ENCODE data around the gene GP1BB.
A peak's percentile ranks its signal among the peaks of the same experiment; 100 is the strongest.

Gene GP1BB

GRCh38 chr22:19766511-19767426 is 43.4 kb downstream of the GP1BB start:
- DNase-seq (ENCODE audit: low read depth in 2 of 2) = peak in 1 of 2 donors; percentile 20

- DNase-seq (ENCODE audit: low read depth in 2 of 2) = no peak
Observed at GRCh38 chr22:19767427-19768341, 44.3 kb downstream of the GP1BB start.

DNA sequence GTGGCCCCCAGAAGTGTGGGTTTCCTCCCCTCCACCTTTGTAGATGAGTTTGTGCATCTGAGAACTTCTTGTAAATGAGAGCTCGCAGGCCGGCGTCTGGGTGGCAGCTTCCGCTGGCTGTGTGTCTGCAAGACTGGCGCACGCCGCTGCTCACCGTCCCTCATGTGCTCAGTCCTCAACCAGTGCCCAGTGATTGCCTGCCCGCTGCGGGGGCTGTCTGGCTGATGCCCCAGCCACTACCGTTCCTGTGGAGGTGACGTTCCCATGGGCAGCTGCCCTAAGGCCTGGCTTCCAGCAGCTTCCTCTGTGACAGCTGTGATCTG is 46.0 kb downstream of the GP1BB start:
- DNase-seq (ENCODE audit: low read depth in 2 of 2) = no peak

DNA sequence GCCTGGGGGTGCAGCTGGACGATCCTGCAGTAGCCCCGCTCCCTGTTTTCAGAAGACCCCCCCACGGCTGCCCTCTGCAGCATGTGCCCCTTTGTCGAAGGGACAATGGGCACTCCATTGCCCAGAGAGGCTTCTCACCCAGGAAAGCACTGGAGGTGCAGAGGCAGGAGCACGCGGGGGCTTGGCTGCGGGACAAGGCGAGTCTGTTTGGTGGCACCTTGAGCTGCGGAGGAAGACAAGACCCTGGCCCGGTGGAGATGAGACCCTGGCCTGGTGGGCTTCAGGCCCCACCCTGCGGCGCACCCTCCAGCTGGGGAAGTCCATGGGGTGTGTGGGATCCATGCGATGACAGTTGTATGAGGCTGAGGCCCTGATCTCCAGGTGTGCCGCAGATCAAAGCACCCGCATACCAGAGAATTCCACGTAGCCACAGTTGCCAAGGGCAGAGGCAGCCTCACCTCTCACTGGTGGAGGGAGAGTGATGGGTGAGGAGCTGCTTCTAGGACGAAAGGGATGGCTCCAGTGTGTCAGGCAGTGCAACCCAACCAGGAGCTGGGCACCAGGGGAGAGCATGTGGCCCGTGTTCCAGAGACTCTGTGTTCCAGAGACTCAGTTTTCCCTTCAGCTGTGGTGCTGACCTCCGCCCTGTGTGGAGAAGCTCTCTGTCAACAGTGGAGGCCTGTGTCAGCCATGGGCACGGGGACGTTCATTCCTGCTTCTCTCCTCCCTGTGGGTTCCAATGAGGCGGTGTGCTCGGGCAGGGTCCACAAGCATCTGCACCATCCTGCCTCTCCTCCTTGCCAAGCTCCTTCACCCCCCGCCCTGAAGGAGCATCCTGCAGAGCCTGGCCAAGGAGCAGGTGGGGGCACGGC is 47.2 kb downstream of the GP1BB start:
- DNase-seq (ENCODE audit: low read depth in 2 of 2) = no peak

DNA sequence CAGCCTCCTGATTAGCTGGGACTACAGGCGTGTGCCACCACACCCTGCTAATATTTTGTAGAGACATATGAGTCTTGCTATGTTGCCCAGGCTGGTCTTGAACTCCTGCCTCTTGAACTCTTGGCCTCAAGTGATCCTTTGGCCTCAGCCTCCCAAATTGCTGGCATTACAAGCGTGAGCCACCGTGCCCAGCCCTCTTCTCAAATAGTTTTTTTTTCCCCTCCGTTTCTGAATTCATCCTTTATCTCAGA is 49.0 kb downstream of the GP1BB start:
- no peak for DNase-seq (ENCODE audit: low read depth in 2 of 2)

DNA sequence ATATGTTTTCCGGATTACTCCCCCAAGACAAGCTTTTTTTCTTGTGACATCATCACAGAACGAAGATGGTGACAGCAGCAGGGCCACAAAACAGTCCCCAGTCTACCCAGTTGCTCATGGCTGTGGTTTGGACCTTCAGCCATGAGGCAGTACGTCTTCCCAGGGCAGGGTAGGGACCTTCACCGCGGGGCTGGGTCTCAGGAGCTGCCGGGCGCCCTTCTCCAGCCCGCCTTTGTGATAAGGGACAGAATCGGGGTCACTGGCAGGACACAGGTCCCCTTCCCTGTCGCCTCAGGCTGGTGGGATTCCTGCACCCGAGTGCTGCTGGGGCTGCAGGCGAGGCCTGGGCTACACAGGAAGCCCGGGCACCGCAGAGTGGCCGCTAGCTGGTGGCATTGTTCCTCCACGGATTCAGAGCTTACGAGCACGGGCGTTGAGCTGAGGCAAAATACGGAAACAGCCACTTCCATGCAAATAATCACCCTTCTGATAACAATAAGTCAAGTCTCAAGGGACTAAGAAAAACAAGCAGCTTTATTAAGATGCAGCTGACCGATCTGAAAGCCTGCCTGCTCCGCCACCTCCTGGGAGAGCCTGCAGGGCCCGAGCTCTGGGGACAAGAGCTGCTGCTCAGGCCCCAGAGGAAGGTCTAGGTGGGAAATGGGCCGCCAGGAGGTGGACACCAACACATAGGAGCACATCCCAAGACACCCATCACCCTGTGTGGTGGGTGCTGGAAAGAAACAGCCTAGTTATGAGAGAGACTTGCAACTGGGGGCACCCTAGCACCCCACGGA is 49.5 kb downstream of the GP1BB start:
- DNase-seq (ENCODE audit: low read depth in 2 of 2) = no peak

- DNase-seq (ENCODE audit: low read depth in 2 of 2) = no peak
Observed at GRCh38 chr22:19773470-19774040, 50.2 kb downstream of the GP1BB start.

All from stimulated activated CD8-positive, alpha-beta memory T cell treated with anti-CD3 and anti-CD28 coated beads, Interleukin-7, amount 100 ng/mL, for 4 hours (primary cell).